H9 (cell line): Measurements from ENCODE around the gene LYPD6. TPM values are rescaled to one million over a fixed set of nuclear protein-coding genes. Genes with fewer than 3 reads are reported as not detected.

Source experiments
- DNase-seq: peaks from one replicate; pipeline ENCODE4 v3.0.0-alpha.2; 2017
- H2AFZ ChIP-seq: one replicate; pipeline ENCODE4 v1.6.1; 2013; ENCODE audit warnings: mild to moderate bottlenecking, low read length, control low read depth, moderate library complexity
- H2AK5ac ChIP-seq: 2 replicates; pipeline ENCODE4 v1.6.1; 2013; ENCODE audit warnings: low read length, control low read depth, mixed read lengths; ENCODE audit not compliant: insufficient read length
- H2BK120ac ChIP-seq: one replicate; pipeline ENCODE4 v1.6.1; 2013; ENCODE audit warnings: low read depth, mild to moderate bottlenecking, low read length, control low read depth, inconsistent platforms; ENCODE audit not compliant: poor library complexity, severe bottlenecking
- H2BK12ac ChIP-seq: 2 replicates; pipeline ENCODE4 v1.6.1; 2013; ENCODE audit warnings: low read length, control low read depth, mixed read lengths, low read depth; ENCODE audit not compliant: insufficient read length
- H2BK15ac ChIP-seq: 2 replicates; pipeline ENCODE4 v1.6.1; 2013; ENCODE audit warnings: low read depth, low read length, control low read depth
- H2BK20ac ChIP-seq: one replicate; pipeline ENCODE4 v1.6.1; 2013; ENCODE audit warnings: low read depth, mild to moderate bottlenecking, low read length, control low read depth, inconsistent platforms; ENCODE audit not compliant: poor library complexity, severe bottlenecking
- H2BK5ac ChIP-seq: 2 replicates; pipeline ENCODE4 v1.6.1; 2013; ENCODE audit warnings: low read length, control low read depth, mixed read lengths; ENCODE audit not compliant: insufficient read length
- H3K14ac ChIP-seq: 2 replicates; pipeline ENCODE4 v1.6.1; 2013; ENCODE audit warnings: low read length, control low read depth; ENCODE audit not compliant: insufficient read depth
- H3K18ac ChIP-seq: 2 replicates; pipeline ENCODE4 v1.6.1; 2013; ENCODE audit warnings: low read depth, mild to moderate bottlenecking, mixed read lengths, low read length, control low read depth; ENCODE audit not compliant: insufficient read length
- H3K23ac ChIP-seq: 2 replicates; pipeline ENCODE4 v1.6.1; 2013; ENCODE audit warnings: low read length, control low read depth, mixed read lengths, low read depth; ENCODE audit not compliant: insufficient read length
- H3K23me2 ChIP-seq: 2 replicates; pipeline ENCODE4 v1.6.1; 2013; ENCODE audit warnings: low read depth, mild to moderate bottlenecking, mixed read lengths, low read length, control low read depth; ENCODE audit not compliant: insufficient read length, poor library complexity, severe bottlenecking
- H3K27ac ChIP-seq: 2 replicates; pipeline ENCODE4 v1.5.1; 2013; ENCODE audit warnings: low read length, control low read depth, mixed read lengths, low read depth; ENCODE audit not compliant: insufficient read length
- H3K27me3 ChIP-seq: 2 replicates; pipeline ENCODE4 v1.6.1; 2013; ENCODE audit warnings: low read length, control low read depth, inconsistent platforms; ENCODE audit not compliant: insufficient read depth
- H3K4ac ChIP-seq: 2 replicates; pipeline ENCODE4 v1.6.1; 2013; ENCODE audit warnings: low read depth, mild to moderate bottlenecking, control low read depth, inconsistent platforms, low read length, moderate library complexity
- H3K4me1 ChIP-seq: 2 replicates; pipeline ENCODE4 v1.6.1; 2013; ENCODE audit warnings: low read length, control low read depth, inconsistent platforms; ENCODE audit not compliant: insufficient read depth
- H3K4me2 ChIP-seq: 2 replicates; pipeline ENCODE4 v1.6.1; 2013; ENCODE audit warnings: low read length, control low read depth, mixed read lengths; ENCODE audit not compliant: insufficient read length, insufficient read depth
- H3K56ac ChIP-seq: 2 replicates; pipeline ENCODE4 v1.6.1; 2013; ENCODE audit warnings: low read depth, mild to moderate bottlenecking, mixed read lengths, low read length, control low read depth; ENCODE audit not compliant: insufficient read length
- H3K79me1 ChIP-seq: 2 replicates; pipeline ENCODE4 v1.6.1; 2013; ENCODE audit warnings: low read depth, mild to moderate bottlenecking, moderate library complexity, low read length, control low read depth, inconsistent platforms; ENCODE audit not compliant: insufficient read depth, poor library complexity, severe bottlenecking
- H3K79me2 ChIP-seq: 2 replicates; pipeline ENCODE4 v1.6.1; 2013; ENCODE audit warnings: low read length, control low read depth, inconsistent platforms; ENCODE audit not compliant: insufficient read depth
- H3K9ac ChIP-seq: 2 replicates; pipeline ENCODE4 v1.6.1; 2013; ENCODE audit warnings: low read length, control low read depth, mixed read lengths; ENCODE audit not compliant: insufficient read length; ENCODE audit errors: extremely low read depth
- H3K9me3 ChIP-seq: one replicate; pipeline ENCODE4 v1.6.1; 2013; ENCODE audit warnings: low read depth, low read length, inconsistent platforms; ENCODE audit not compliant: control insufficient read depth
- H3T11ph ChIP-seq: one replicate; pipeline ENCODE4 v1.6.1; 2013; ENCODE audit warnings: mild to moderate bottlenecking, low read length, control low read depth, inconsistent platforms
- H4K20me1 ChIP-seq: one replicate; pipeline ENCODE4 v1.6.1; 2013; ENCODE audit not compliant: control insufficient read depth, insufficient read length, insufficient read depth
- H4K5ac ChIP-seq: 2 replicates; pipeline ENCODE4 v1.6.1; 2013; ENCODE audit warnings: low read depth, mild to moderate bottlenecking, mixed read lengths, low read length, control low read depth; ENCODE audit not compliant: insufficient read length
- H4K8ac ChIP-seq: replicated peaks from 2 replicates; pipeline ENCODE4 v1.6.1; 2013; ENCODE audit warnings: low read length, control low read depth, mixed read lengths, low read depth; ENCODE audit not compliant: insufficient read length
- H4K91ac ChIP-seq: 2 replicates; pipeline ENCODE4 v1.6.1; 2013; ENCODE audit warnings: low read depth, mild to moderate bottlenecking, moderate library complexity, mixed read lengths, low read length, control low read depth; ENCODE audit not compliant: insufficient read length
- H3K27ac Mint-ChIP-seq, 3 experiments: 2 replicates in 2 of 3; 3 replicates in 1 of 3; pipeline ENCODE4 v1.8.0; 2020 to 2021; ENCODE audit warnings: mixed read lengths in 3 of 3, mild to moderate bottlenecking in 1 of 3, moderate library complexity in 1 of 3
- H3K27me3 Mint-ChIP-seq: 2 replicates; pipeline ENCODE4 v1.8.0; 2021; ENCODE audit warnings: low read depth, mild to moderate bottlenecking, moderate library complexity, mixed read lengths
- H3K36me3 Mint-ChIP-seq, 3 experiments: 2 replicates in 2 of 3; 3 replicates in 1 of 3; pipeline ENCODE4 v1.8.0; 2020 to 2021; ENCODE audit warnings: low read depth in 3 of 3, mixed read lengths in 3 of 3; ENCODE audit not compliant: insufficient read depth in 1 of 3
- H3K4me1 Mint-ChIP-seq, 2 experiments: 2 replicates each; pipeline ENCODE4 v1.8.0; 2020; ENCODE audit warnings: mixed read lengths in 2 of 2
- H3K4me3 Mint-ChIP-seq, 2 experiments: 2 replicates in 1 of 2; 3 replicates in 1 of 2; pipeline ENCODE4 v1.8.0; 2020 to 2021; ENCODE audit warnings: mild to moderate bottlenecking in 2 of 2, mixed read lengths in 2 of 2, moderate library complexity in 1 of 2
- H3K9me3 Mint-ChIP-seq, 2 experiments: 2 replicates in 1 of 2; 3 replicates in 1 of 2; pipeline ENCODE4 v1.8.0; 2020; ENCODE audit warnings: mild to moderate bottlenecking in 2 of 2, mixed read lengths in 2 of 2, moderate library complexity in 1 of 2
- CTCF ChIP-seq: fragments of 200-600 bp; sonication (generic); conservative IDR thresholded peaks from 3 replicates; pipeline ENCODE4 v1.8.0; 2021; ENCODE audit warnings: antibody characterized with exemption, mild to moderate bottlenecking
- total RNA-seq: library from RNA; stranded (reverse); gene quantifications from 2 replicates; pipeline ENCODE4 v1.2.1, GENCODE V29; 2021

Gene LYPD6
- total RNA-seq, 1 experiment from 2014 or later: 3.0 TPM

GRCh38 chr2:149422991-149423338 is 92.6 kb downstream of the LYPD6 start:
- H3K36me3 Mint-ChIP-seq: no peaks in the 10 kb centered on the region
- Histone ChIP-seq H3K79me1 (no peaks in the 10 kb centered on the region), H3K27ac (no peak overlapping the region), H3K23me2 (no peaks in the 10 kb centered on the region), H2BK12ac (no peak overlapping the region), H3K27me3 (no peaks in the 10 kb centered on the region), H2BK15ac (no peak overlapping the region), H4K20me1 (no peaks in the 10 kb centered on the region), H3K14ac (no peak overlapping the region), H2AFZ (no peak overlapping the region), H3K4me2 (no peak overlapping the region), H3K18ac (no peak overlapping the region), H3T11ph (no peak overlapping the region), H3K79me2 (no peaks in the 10 kb centered on the region), H3K9me3 (no peaks in the 10 kb centered on the region), H3K4ac (no peak overlapping the region), H2BK120ac (no peak overlapping the region), H4K5ac (no peak overlapping the region), H3K23ac (no peak overlapping the region), H2BK5ac (no peak overlapping the region), H4K8ac (no peak overlapping the region), H2AK5ac (no peak overlapping the region), H3K9ac (no peak overlapping the region), H4K91ac (no peak overlapping the region), H3K56ac (no peak overlapping the region), H2BK20ac (no peak overlapping the region), H3K4me1 (no peaks in the 10 kb centered on the region; the same call in 1 of the 2 replicates)
- TF ChIP-seq CTCF: no peak
- H3K9me3 Mint-ChIP-seq: no peaks in the 10 kb centered on the region
- H3K4me1 Mint-ChIP-seq: peaks cover 12 to 15% of the 10 kb centered on the region in 2 experiments
- no peaks in the 10 kb centered on the region for H3K27me3 Mint-ChIP-seq
- H3K4me3 Mint-ChIP-seq: no peak overlapping the region
- DNase-seq: no peak
- no peak overlapping the region for H3K27ac Mint-ChIP-seq
